ENCODE data around the gene POU2F3.
A peak's percentile ranks its signal among the peaks of the same experiment; 100 is the strongest.

Gene POU2F3

DNA sequence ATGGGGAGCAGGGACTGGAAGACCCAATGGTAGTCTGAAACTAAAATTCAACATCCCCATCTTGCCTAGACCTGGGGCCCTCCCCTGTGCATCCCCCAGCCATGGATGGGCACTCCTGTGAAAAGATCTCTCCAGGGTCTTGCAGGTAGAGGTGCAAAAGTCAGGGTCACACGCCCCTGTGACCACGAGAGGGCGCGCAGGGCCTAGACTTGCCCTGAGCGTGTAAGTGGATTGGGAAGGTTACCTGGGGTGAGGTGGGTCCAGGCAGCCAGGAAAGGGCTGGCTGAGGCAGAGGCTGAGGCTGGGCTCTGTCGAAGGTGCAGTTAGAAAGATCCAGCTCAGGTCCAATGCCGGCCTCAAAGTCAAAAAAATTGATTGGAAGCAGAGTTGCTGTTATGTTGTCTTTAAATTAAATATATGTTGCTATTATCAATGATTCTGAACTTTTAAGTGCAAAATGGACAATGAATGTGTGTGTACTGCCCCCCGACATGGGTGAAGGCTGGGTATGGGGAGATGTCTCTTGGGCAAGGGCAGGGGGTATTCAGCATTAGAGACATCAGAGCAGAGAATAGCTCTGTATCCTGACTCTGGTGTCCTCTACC lies 4.8 kb upstream of the POU2F3 start (continued):
- no peak for TF ChIP-seq ZBTB1 (tag by site-specific recombination; IDR thresholded peaks at IDR 0.05)
- TF ChIP-seq ZNF654 (tag by site-specific recombination; IDR thresholded peaks at IDR 0.05; ENCODE audit: low read depth) = peak; percentile 82
- TF ChIP-seq ZFP69B (tag by site-specific recombination; IDR thresholded peaks at IDR 0.05) = peak; percentile 78
- TF ChIP-seq, protein P1, sequence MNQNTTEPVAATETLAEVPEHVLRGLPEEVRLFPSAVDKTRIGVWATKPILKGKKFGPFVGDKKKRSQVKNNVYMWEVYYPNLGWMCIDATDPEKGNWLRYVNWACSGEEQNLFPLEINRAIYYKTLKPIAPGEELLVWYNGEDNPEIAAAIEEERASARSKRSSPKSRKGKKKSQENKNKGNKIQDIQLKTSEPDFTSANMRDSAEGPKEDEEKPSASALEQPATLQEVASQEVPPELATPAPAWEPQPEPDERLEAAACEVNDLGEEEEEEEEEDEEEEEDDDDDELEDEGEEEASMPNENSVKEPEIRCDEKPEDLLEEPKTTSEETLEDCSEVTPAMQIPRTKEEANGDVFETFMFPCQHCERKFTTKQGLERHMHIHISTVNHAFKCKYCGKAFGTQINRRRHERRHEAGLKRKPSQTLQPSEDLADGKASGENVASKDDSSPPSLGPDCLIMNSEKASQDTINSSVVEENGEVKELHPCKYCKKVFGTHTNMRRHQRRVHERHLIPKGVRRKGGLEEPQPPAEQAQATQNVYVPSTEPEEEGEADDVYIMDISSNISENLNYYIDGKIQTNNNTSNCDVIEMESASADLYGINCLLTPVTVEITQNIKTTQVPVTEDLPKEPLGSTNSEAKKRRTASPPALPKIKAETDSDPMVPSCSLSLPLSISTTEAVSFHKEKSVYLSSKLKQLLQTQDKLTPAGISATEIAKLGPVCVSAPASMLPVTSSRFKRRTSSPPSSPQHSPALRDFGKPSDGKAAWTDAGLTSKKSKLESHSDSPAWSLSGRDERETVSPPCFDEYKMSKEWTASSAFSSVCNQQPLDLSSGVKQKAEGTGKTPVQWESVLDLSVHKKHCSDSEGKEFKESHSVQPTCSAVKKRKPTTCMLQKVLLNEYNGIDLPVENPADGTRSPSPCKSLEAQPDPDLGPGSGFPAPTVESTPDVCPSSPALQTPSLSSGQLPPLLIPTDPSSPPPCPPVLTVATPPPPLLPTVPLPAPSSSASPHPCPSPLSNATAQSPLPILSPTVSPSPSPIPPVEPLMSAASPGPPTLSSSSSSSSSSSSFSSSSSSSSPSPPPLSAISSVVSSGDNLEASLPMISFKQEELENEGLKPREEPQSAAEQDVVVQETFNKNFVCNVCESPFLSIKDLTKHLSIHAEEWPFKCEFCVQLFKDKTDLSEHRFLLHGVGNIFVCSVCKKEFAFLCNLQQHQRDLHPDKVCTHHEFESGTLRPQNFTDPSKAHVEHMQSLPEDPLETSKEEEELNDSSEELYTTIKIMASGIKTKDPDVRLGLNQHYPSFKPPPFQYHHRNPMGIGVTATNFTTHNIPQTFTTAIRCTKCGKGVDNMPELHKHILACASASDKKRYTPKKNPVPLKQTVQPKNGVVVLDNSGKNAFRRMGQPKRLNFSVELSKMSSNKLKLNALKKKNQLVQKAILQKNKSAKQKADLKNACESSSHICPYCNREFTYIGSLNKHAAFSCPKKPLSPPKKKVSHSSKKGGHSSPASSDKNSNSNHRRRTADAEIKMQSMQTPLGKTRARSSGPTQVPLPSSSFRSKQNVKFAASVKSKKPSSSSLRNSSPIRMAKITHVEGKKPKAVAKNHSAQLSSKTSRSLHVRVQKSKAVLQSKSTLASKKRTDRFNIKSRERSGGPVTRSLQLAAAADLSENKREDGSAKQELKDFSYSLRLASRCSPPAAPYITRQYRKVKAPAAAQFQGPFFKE (tag by site-specific recombination; IDR thresholded peaks at IDR 0.05; ENCODE audit: borderline replicate concordance) = no peak
- TF ChIP-seq ZFHX2 (tag by site-specific recombination; conservative IDR thresholded peaks at IDR 0.05) = no peak
- no peak for TF ChIP-seq ZNF677 (tag by site-specific recombination; IDR thresholded peaks at IDR 0.05)
- no peak for TF ChIP-seq SP7 (tag by site-specific recombination; IDR thresholded peaks at IDR 0.05)
- TF ChIP-seq, protein P2, sequence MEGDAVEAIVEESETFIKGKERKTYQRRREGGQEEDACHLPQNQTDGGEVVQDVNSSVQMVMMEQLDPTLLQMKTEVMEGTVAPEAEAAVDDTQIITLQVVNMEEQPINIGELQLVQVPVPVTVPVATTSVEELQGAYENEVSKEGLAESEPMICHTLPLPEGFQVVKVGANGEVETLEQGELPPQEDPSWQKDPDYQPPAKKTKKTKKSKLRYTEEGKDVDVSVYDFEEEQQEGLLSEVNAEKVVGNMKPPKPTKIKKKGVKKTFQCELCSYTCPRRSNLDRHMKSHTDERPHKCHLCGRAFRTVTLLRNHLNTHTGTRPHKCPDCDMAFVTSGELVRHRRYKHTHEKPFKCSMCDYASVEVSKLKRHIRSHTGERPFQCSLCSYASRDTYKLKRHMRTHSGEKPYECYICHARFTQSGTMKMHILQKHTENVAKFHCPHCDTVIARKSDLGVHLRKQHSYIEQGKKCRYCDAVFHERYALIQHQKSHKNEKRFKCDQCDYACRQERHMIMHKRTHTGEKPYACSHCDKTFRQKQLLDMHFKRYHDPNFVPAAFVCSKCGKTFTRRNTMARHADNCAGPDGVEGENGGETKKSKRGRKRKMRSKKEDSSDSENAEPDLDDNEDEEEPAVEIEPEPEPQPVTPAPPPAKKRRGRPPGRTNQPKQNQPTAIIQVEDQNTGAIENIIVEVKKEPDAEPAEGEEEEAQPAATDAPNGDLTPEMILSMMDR (tag by site-specific recombination; IDR thresholded peaks at IDR 0.05) = peak; percentile 75
- TF ChIP-seq, protein P3, sequence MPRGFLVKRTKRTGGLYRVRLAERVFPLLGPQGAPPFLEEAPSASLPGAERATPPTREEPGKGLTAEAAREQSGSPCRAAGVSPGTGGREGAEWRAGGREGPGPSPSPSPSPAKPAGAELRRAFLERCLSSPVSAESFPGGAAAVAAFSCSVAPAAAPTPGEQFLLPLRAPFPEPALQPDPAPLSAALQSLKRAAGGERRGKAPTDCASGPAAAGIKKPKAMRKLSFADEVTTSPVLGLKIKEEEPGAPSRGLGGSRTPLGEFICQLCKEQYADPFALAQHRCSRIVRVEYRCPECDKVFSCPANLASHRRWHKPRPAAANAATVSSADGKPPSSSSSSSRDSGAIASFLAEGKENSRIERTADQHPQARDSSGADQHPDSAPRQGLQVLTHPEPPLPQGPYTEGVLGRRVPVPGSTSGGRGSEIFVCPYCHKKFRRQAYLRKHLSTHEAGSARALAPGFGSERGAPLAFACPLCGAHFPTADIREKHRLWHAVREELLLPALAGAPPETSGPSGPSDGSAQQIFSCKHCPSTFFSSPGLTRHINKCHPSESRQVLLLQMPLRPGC (tag by site-specific recombination; IDR thresholded peaks at IDR 0.05) = no peak
- TF ChIP-seq ZNF701 (tag by site-specific recombination; IDR thresholded peaks at IDR 0.05) = no peak
- TF ChIP-seq GLI4 (tag by site-specific recombination; IDR thresholded peaks at IDR 0.05) = no peak
- TF ChIP-seq ZFP3 (tag by site-specific recombination; IDR thresholded peaks at IDR 0.05; ENCODE audit: low read depth) = no peak
- TF ChIP-seq ZNF433 (tag by site-specific recombination; IDR thresholded peaks at IDR 0.05; ENCODE audit: low read depth) = no peak
- no peak for TF ChIP-seq ZNF19 (tag by site-specific recombination; IDR thresholded peaks at IDR 0.05; ENCODE audit: low read depth)
- TF ChIP-seq KLF7 (tag by site-specific recombination; IDR thresholded peaks at IDR 0.05; ENCODE audit: borderline replicate concordance) = no peak
- no peak for TF ChIP-seq ZNF549 (tag by site-specific recombination; IDR thresholded peaks at IDR 0.05)
- no peak for TF ChIP-seq TRIM28 (IDR thresholded peaks at IDR 0.05; ENCODE audit: borderline replicate concordance, low read length)
- no peak for TF ChIP-seq REPIN1 (tag by site-specific recombination; IDR thresholded peaks at IDR 0.05; ENCODE audit: low read depth)
- no peak for TF ChIP-seq SP3 (tag by site-specific recombination; IDR thresholded peaks at IDR 0.05)
- no peak for TF ChIP-seq ZNF174 (tag by site-specific recombination; IDR thresholded peaks at IDR 0.05)
- TF ChIP-seq, protein P4, sequence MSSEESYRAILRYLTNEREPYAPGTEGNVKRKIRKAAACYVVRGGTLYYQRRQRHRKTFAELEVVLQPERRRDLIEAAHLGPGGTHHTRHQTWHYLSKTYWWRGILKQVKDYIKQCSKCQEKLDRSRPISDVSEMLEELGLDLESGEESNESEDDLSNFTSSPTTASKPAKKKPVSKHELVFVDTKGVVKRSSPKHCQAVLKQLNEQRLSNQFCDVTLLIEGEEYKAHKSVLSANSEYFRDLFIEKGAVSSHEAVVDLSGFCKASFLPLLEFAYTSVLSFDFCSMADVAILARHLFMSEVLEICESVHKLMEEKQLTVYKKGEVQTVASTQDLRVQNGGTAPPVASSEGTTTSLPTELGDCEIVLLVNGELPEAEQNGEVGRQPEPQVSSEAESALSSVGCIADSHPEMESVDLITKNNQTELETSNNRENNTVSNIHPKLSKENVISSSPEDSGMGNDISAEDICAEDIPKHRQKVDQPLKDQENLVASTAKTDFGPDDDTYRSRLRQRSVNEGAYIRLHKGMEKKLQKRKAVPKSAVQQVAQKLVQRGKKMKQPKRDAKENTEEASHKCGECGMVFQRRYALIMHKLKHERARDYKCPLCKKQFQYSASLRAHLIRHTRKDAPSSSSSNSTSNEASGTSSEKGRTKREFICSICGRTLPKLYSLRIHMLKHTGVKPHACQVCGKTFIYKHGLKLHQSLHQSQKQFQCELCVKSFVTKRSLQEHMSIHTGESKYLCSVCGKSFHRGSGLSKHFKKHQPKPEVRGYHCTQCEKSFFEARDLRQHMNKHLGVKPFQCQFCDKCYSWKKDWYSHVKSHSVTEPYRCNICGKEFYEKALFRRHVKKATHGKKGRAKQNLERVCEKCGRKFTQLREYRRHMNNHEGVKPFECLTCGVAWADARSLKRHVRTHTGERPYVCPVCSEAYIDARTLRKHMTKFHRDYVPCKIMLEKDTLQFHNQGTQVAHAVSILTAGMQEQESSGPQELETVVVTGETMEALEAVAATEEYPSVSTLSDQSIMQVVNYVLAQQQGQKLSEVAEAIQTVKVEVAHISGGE (tag by site-specific recombination; conservative IDR thresholded peaks at IDR 0.05; ENCODE audit: low read depth) = no peak
- TF ChIP-seq KLF1 (tag by site-specific recombination; IDR thresholded peaks at IDR 0.05) = no peak
- TF ChIP-seq ZNF707 (tag by site-specific recombination; IDR thresholded peaks at IDR 0.05) = no peak
- TF ChIP-seq MZF1 (tag by site-specific recombination; IDR thresholded peaks at IDR 0.05; ENCODE audit: borderline replicate concordance) = no peak
